Measurements from ENCODE around the gene ECHS1. TPM values are rescaled to one million over a fixed set of nuclear protein-coding genes. Genes with fewer than 3 reads are reported as not detected.

Gene ECHS1
- total RNA-seq, 1 donor from 2014 or later: 103 TPM

- Mint-ChIP-seq H3K4me3 (peak overlapping the region; percentile 50), H3K27me3 (ENCODE audit: low read depth) (no peaks in the 10 kb centered on the region), H3K27ac (ENCODE audit: unreplicated experiment) (no peak overlapping the region), H3K36me3 (ENCODE audit: low read depth) (peaks cover 79% of the 10 kb centered on the region), H3K4me1 (no peaks in the 10 kb centered on the region), H3K9me3 (peaks cover 29% of the 10 kb centered on the region)
- TF ChIP-seq CTCF (conservative IDR thresholded peaks at IDR 0.05): no peak
- DNase-seq (ENCODE audit: low read depth, low spot score): no peak
Observed at GRCh38 chr10:133411523-133412380, 38.6 kb upstream of the ECHS1 start.

GRCh38 chr10:133405844-133406527, 32.8 kb upstream of the ECHS1 start:
- H3K4me1 Mint-ChIP-seq: no peaks in the 10 kb centered on the region
- H3K27me3 Mint-ChIP-seq (ENCODE audit: low read depth): no peaks in the 10 kb centered on the region
- no peak overlapping the region for H3K27ac Mint-ChIP-seq (ENCODE audit: unreplicated experiment)

GRCh38 chr10:133405272-133405671, 32.1 kb upstream of the ECHS1 start:
- TF ChIP-seq CTCF (conservative IDR thresholded peaks at IDR 0.05): no peak
- no peaks in the 10 kb centered on the region for H3K4me1 Mint-ChIP-seq
- no peak overlapping the region for H3K4me3 Mint-ChIP-seq
- H3K36me3 Mint-ChIP-seq (ENCODE audit: low read depth): peaks cover 59% of the 10 kb centered on the region
- no peak overlapping the region for H3K27ac Mint-ChIP-seq (ENCODE audit: unreplicated experiment)
- peaks cover 10% of the 10 kb centered on the region for H3K9me3 Mint-ChIP-seq
- H3K27me3 Mint-ChIP-seq (ENCODE audit: low read depth): no peaks in the 10 kb centered on the region
- no peak for DNase-seq (ENCODE audit: low read depth, low spot score)

More at GRCh38 chr10:133405844-133406527, 32.8 kb upstream of the ECHS1 start:
- no peak for TF ChIP-seq CTCF (conservative IDR thresholded peaks at IDR 0.05)
- peaks cover 10% of the 10 kb centered on the region for H3K9me3 Mint-ChIP-seq
- DNase-seq (ENCODE audit: low read depth, low spot score): no peak
- H3K36me3 Mint-ChIP-seq (ENCODE audit: low read depth): peaks cover 66% of the 10 kb centered on the region
- H3K4me3 Mint-ChIP-seq: no peak overlapping the region

GRCh38 chr10:133403784-133404183, 30.6 kb upstream of the ECHS1 start:
- H3K4me1 Mint-ChIP-seq: no peaks in the 10 kb centered on the region
- H3K27ac Mint-ChIP-seq (ENCODE audit: unreplicated experiment): no peak overlapping the region
- no peaks in the 10 kb centered on the region for H3K27me3 Mint-ChIP-seq (ENCODE audit: low read depth)
- no peak for DNase-seq (ENCODE audit: low read depth, low spot score)
- no peak overlapping the region for H3K4me3 Mint-ChIP-seq
- peaks cover 4% of the 10 kb centered on the region for H3K9me3 Mint-ChIP-seq
- H3K36me3 Mint-ChIP-seq (ENCODE audit: low read depth): peaks cover 47% of the 10 kb centered on the region
- no peak for TF ChIP-seq CTCF (conservative IDR thresholded peaks at IDR 0.05)

- Mint-ChIP-seq H3K36me3 (ENCODE audit: low read depth) (peaks cover 43% of the 10 kb centered on the region), H3K9me3 (peaks cover under 1% of the 10 kb centered on the region), H3K4me1 (no peaks in the 10 kb centered on the region), H3K27me3 (ENCODE audit: low read depth) (no peaks in the 10 kb centered on the region), H3K4me3 (no peak overlapping the region), H3K27ac (ENCODE audit: unreplicated experiment) (no peak overlapping the region)
- TF ChIP-seq CTCF (conservative IDR thresholded peaks at IDR 0.05): no peak
- no peak for DNase-seq (ENCODE audit: low read depth, low spot score)
Observed at GRCh38 chr10:133403359-133403758, 30.2 kb upstream of the ECHS1 start.

Measured in neural crest cell (in vitro differentiated cells).